GM12875 (cell line): ENCODE measurements around the gene RNASE8.
"Not testable (repeated sequence)": the region's sequence is repeated elsewhere in the genome, so short reads cannot be mapped to it uniquely, and the experiment has no call there.

ENCODE experiments used
- H3K4me3 ChIP-seq: one replicate; pipeline ENCODE4 v1.5.1; 2011; ENCODE audit warnings: low read depth, low read length, control low read depth
- CTCF ChIP-seq: IDR thresholded peaks from 2 replicates; pipeline ENCODE4 v1.5.1; 2011; ENCODE audit warnings: low read depth, mild to moderate bottlenecking, control low read depth, inconsistent platforms, low read length, moderate library complexity, borderline replicate concordance; ENCODE audit not compliant: insufficient read depth

Gene RNASE8

GRCh38 chr14:21057803-21058675, at the start of gene RNASE8:
TSS of gene RNASE8 (plus strand) at chr14:21057822. CDS start at chr14:21057893, 71 bp downstream.
- TF ChIP-seq CTCF = no peak
- H3K4me3 ChIP-seq = no peak within 1 kb of the TSS

GRCh38 chr14:21009721-21010120, 47.9 kb upstream of the RNASE8 start:
- H3K4me3 ChIP-seq = not testable (repeated sequence)

GRCh38 chr14:21011136-21011535, 46.5 kb upstream of the RNASE8 start:
- no peak overlapping the region for H3K4me3 ChIP-seq
- no peak for TF ChIP-seq CTCF

- H3K4me3 ChIP-seq = no peak overlapping the region
- peak; percentile 84 for TF ChIP-seq CTCF
Observed at GRCh38 chr14:21014761-21015190, 42.8 kb upstream of the RNASE8 start.

GRCh38 chr14:21015312-21015711, 42.3 kb upstream of the RNASE8 start:
- no peak overlapping the region for H3K4me3 ChIP-seq
- no peak for TF ChIP-seq CTCF

GRCh38 chr14:21016413-21017190, 41.0 kb upstream of the RNASE8 start:
- no peak overlapping the region for H3K4me3 ChIP-seq
- no peak for TF ChIP-seq CTCF

- no peak for TF ChIP-seq CTCF
- H3K4me3 ChIP-seq = no peak overlapping the region
Observed at GRCh38 chr14:21017528-21018245, 39.9 kb upstream of the RNASE8 start.
